ENCODE measurements around the gene KIF18A. TPM values are rescaled to one million over a fixed set of nuclear protein-coding genes. Genes with fewer than 3 reads are reported as not detected.
A peak's percentile ranks its signal among the peaks of the same experiment; 100 is the strongest.
"Not testable (repeated sequence)": the region's sequence is repeated elsewhere in the genome, so short reads cannot be mapped to it uniquely, and the experiment has no call there.

KIF18A gene
- total RNA-seq, 1 donor from 2014 or later: 2.9 TPM

DNA sequence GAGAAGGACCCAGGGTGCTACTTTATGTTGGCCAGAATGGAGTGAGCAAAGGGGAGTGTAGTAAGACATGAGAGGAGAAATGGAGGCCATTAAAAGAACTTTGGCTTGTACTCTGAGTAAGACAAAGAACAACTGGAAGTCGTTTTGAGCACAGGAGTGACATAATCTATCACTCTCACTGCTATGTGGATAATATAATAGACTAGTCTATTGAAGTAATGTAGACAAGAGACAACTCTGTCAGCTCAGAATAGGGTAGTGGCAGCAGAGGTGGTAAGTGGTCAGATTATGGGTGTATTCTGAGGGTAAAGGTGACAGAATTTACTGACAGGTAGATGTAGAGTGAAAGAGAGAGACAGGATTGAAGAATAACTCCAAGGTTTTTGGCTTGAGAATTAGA is 8.2 kb downstream of the KIF18A start:
- H3K9me3 Mint-ChIP-seq (ENCODE audit: low read depth): no peaks in the 10 kb centered on the region
- no peak overlapping the region for H3K4me3 Mint-ChIP-seq (ENCODE audit: unreplicated experiment)
- H3K27ac Mint-ChIP-seq (ENCODE audit: unreplicated experiment): no peak overlapping the region
- TF ChIP-seq, protein P1, sequence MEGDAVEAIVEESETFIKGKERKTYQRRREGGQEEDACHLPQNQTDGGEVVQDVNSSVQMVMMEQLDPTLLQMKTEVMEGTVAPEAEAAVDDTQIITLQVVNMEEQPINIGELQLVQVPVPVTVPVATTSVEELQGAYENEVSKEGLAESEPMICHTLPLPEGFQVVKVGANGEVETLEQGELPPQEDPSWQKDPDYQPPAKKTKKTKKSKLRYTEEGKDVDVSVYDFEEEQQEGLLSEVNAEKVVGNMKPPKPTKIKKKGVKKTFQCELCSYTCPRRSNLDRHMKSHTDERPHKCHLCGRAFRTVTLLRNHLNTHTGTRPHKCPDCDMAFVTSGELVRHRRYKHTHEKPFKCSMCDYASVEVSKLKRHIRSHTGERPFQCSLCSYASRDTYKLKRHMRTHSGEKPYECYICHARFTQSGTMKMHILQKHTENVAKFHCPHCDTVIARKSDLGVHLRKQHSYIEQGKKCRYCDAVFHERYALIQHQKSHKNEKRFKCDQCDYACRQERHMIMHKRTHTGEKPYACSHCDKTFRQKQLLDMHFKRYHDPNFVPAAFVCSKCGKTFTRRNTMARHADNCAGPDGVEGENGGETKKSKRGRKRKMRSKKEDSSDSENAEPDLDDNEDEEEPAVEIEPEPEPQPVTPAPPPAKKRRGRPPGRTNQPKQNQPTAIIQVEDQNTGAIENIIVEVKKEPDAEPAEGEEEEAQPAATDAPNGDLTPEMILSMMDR (IDR thresholded peaks at IDR 0.05): no peak
- no peaks in the 10 kb centered on the region for H3K27me3 Mint-ChIP-seq (ENCODE audit: low read depth)
- peaks cover 25% of the 10 kb centered on the region for H3K4me1 Mint-ChIP-seq (ENCODE audit: low read depth)
- H3K36me3 Mint-ChIP-seq (ENCODE audit: low read depth): no peaks in the 10 kb centered on the region
- DNase-seq (ENCODE audit: low spot score): no peak

DNA sequence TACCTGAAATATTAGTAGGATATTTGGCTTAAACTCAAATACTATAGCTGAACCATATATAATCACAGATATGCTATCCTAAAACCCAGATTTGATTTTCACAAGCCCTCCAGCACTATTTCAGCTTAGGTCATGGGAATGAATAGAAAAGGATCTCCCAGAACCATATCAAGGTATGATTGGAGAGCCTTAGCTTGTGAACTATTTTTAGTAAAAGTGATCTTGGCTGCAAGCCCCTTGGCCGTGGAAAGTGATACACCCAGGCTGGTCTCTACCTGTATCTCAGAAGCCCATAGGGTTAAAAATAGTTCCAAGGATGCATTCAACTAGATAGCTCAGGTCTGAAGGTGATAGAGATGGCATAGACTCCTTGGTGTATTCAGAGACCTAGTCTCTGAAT is 9.7 kb downstream of the KIF18A start:
- H3K36me3 Mint-ChIP-seq (ENCODE audit: low read depth): no peaks in the 10 kb centered on the region
- DNase-seq (ENCODE audit: low spot score): no peak
- no peaks in the 10 kb centered on the region for H3K9me3 Mint-ChIP-seq (ENCODE audit: low read depth)
- H3K4me1 Mint-ChIP-seq (ENCODE audit: low read depth): peaks cover 25% of the 10 kb centered on the region
- TF ChIP-seq, protein P1 (IDR thresholded peaks at IDR 0.05): no peak
- H3K4me3 Mint-ChIP-seq (ENCODE audit: unreplicated experiment): no peak overlapping the region
- no peaks in the 10 kb centered on the region for H3K27me3 Mint-ChIP-seq (ENCODE audit: low read depth)
- no peak overlapping the region for H3K27ac Mint-ChIP-seq (ENCODE audit: unreplicated experiment)

DNA sequence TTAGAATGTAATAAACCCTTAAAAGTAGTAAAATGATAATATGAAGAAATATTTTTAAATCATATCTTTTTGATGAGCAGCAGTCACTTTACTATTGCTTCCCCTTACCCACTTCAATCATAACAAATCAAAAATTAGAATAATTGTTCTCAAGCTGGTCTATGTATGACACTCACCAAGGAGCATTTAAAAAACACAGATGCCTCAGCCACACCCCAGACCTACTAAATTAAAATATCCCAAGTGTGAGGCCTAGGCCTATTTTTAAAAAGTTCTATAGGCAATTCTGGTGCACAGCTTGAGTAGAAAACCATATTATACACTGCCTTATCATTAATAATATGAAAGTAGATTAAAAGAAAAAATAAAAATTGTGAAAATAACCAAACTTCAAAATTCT is 15.2 kb downstream of the KIF18A start:
- Mint-ChIP-seq H3K4me1 (ENCODE audit: low read depth) (peaks cover 16% of the 10 kb centered on the region), H3K36me3 (ENCODE audit: low read depth) (no peaks in the 10 kb centered on the region), H3K27ac (ENCODE audit: unreplicated experiment) (no peak overlapping the region), H3K4me3 (ENCODE audit: unreplicated experiment) (no peak overlapping the region), H3K27me3 (ENCODE audit: low read depth) (no peaks in the 10 kb centered on the region), H3K9me3 (ENCODE audit: low read depth) (no peaks in the 10 kb centered on the region)
- no peak for DNase-seq (ENCODE audit: low spot score)
- TF ChIP-seq, protein P1 (IDR thresholded peaks at IDR 0.05): no peak

GRCh38 chr11:28090052-28090749 is 17.8 kb downstream of the KIF18A start:
- no peaks in the 10 kb centered on the region for H3K27me3 Mint-ChIP-seq (ENCODE audit: low read depth)
- DNase-seq (ENCODE audit: low spot score): no peak

GRCh38 chr11:28089378-28089777 is 18.6 kb downstream of the KIF18A start:
- H3K4me3 Mint-ChIP-seq (ENCODE audit: unreplicated experiment): no peak overlapping the region
- TF ChIP-seq, protein P1 (IDR thresholded peaks at IDR 0.05): no peak
- H3K4me1 Mint-ChIP-seq (ENCODE audit: low read depth): peaks cover 27% of the 10 kb centered on the region
- no peaks in the 10 kb centered on the region for H3K36me3 Mint-ChIP-seq (ENCODE audit: low read depth)
- no peaks in the 10 kb centered on the region for H3K27me3 Mint-ChIP-seq (ENCODE audit: low read depth)
- no peak for DNase-seq (ENCODE audit: low spot score)
- H3K27ac Mint-ChIP-seq (ENCODE audit: unreplicated experiment): peak overlapping the region; percentile 41
- no peaks in the 10 kb centered on the region for H3K9me3 Mint-ChIP-seq (ENCODE audit: low read depth)

More at GRCh38 chr11:28090052-28090749, 17.8 kb downstream of the KIF18A start:
- H3K9me3 Mint-ChIP-seq (ENCODE audit: low read depth): no peaks in the 10 kb centered on the region
- TF ChIP-seq, protein P1 (IDR thresholded peaks at IDR 0.05): no peak
- peaks cover 27% of the 10 kb centered on the region for H3K4me1 Mint-ChIP-seq (ENCODE audit: low read depth)
- H3K4me3 Mint-ChIP-seq (ENCODE audit: unreplicated experiment): peak overlapping the region; percentile 13
- H3K36me3 Mint-ChIP-seq (ENCODE audit: low read depth): no peaks in the 10 kb centered on the region
- H3K27ac Mint-ChIP-seq (ENCODE audit: unreplicated experiment): peak overlapping the region; percentile 77

- peaks cover 27% of the 10 kb centered on the region for H3K4me1 Mint-ChIP-seq (ENCODE audit: low read depth)
- not testable (repeated sequence) for H3K4me3 Mint-ChIP-seq (ENCODE audit: unreplicated experiment); H3K36me3 Mint-ChIP-seq (ENCODE audit: low read depth); H3K9me3 Mint-ChIP-seq (ENCODE audit: low read depth); H3K27ac Mint-ChIP-seq (ENCODE audit: unreplicated experiment); H3K27me3 Mint-ChIP-seq (ENCODE audit: low read depth); DNase-seq (ENCODE audit: low spot score)
These were observed 20.3 kb downstream of the KIF18A start for GRCh38 chr11:28087693-28088092.

DNA sequence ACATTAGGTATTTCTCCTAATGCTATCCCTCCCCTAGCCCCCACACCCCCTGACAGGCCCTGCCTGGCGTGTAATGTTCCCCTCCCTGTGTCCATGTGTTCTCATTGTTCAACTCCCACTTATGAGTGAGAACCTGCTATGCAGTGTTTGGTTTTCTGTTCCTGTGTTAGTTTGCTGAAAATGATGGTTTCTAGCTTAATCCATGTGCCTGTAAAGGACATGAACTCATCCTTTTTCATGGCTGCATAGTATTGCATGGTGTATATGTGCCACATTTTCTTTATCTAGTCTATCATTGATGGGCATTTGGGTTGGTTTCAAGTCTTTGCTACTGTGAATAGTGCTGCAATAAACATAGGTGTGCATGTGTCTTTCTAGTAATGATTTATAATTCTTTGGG is 20.8 kb downstream of the KIF18A start:
- H3K27me3 Mint-ChIP-seq (ENCODE audit: low read depth); H3K27ac Mint-ChIP-seq (ENCODE audit: unreplicated experiment); H3K36me3 Mint-ChIP-seq (ENCODE audit: low read depth); H3K4me3 Mint-ChIP-seq (ENCODE audit: unreplicated experiment); DNase-seq (ENCODE audit: low spot score); H3K9me3 Mint-ChIP-seq (ENCODE audit: low read depth): not testable (repeated sequence)
- H3K4me1 Mint-ChIP-seq (ENCODE audit: low read depth): peaks cover 27% of the 10 kb centered on the region
